Hepatocyte (in vitro differentiated cells): ENCODE measurements around the gene AGPS. TPM values are rescaled to one million over a fixed set of nuclear protein-coding genes. Genes with fewer than 3 reads are reported as not detected.

Experiments
- DNase-seq: peaks from one replicate; pipeline ENCODE4 v3.0.0-alpha.2; 2016; ENCODE audit warnings: low spot score
- H2AFZ ChIP-seq: fragments of 200-600 bp; sonication (generic); 2 replicates; pipeline ENCODE4 v1.6.0; 2016; ENCODE audit warnings: antibody characterized with exemption, mild to moderate bottlenecking
- H3K27ac ChIP-seq: fragments of 200-600 bp; sonication (generic); 2 replicates; pipeline ENCODE4 v1.5.1; 2016; ENCODE audit warnings: mild to moderate bottlenecking
- H3K27me3 ChIP-seq: fragments of 200-600 bp; sonication (generic); 2 replicates; pipeline ENCODE4 v1.6.1; 2016
- H3K36me3 ChIP-seq: fragments of 200-600 bp; sonication (generic); replicated peaks from 2 replicates; pipeline ENCODE4 v1.5.1; 2016; ENCODE audit warnings: low read depth; ENCODE audit not compliant: insufficient read depth
- H3K4me1 ChIP-seq: fragments of 200-600 bp; sonication (generic); 2 replicates; pipeline ENCODE4 v1.5.1; 2016; ENCODE audit warnings: mild to moderate bottlenecking, moderate library complexity; ENCODE audit not compliant: insufficient read depth
- H3K4me2 ChIP-seq: fragments of 200-600 bp; sonication (generic); 2 replicates; pipeline ENCODE4 v1.6.0; 2016
- H3K4me3 ChIP-seq: fragments of 200-600 bp; sonication (generic); 2 replicates; pipeline ENCODE4 v1.5.1; 2016; ENCODE audit warnings: mild to moderate bottlenecking
- H3K79me2 ChIP-seq: fragments of 200-600 bp; sonication (generic); 2 replicates; pipeline ENCODE4 v1.6.0; 2017; ENCODE audit warnings: mild to moderate bottlenecking
- H3K9me2 ChIP-seq: fragments of 200-600 bp; sonication (generic); replicated peaks from 2 replicates; pipeline ENCODE4 v1.6.0; 2017; ENCODE audit warnings: mild to moderate bottlenecking; ENCODE audit not compliant: insufficient read depth
- H3K9me3 ChIP-seq: fragments of 200-600 bp; sonication (generic); 2 replicates; pipeline ENCODE4 v1.5.1; 2016; ENCODE audit warnings: low read depth, mild to moderate bottlenecking
- H4K20me1 ChIP-seq: fragments of 200-600 bp; sonication (generic); 2 replicates; pipeline ENCODE4 v1.6.0; 2016; ENCODE audit warnings: mild to moderate bottlenecking; ENCODE audit not compliant: insufficient read depth, poor library complexity, severe bottlenecking
- EZH2 ChIP-seq: fragments of 200-600 bp; sonication (generic); IDR thresholded peaks from 2 replicates; pipeline ENCODE4 v1.6.1; 2016; ENCODE audit warnings: antibody characterized with exemption, mild to moderate bottlenecking, borderline replicate concordance
- EZH2phosphoT487 ChIP-seq: fragments of 200-600 bp; sonication (generic); IDR thresholded peaks from one replicate; pipeline ENCODE4 v1.6.1; 2018; ENCODE audit warnings: antibody characterized with exemption, mild to moderate bottlenecking, low read depth, moderate library complexity; ENCODE audit not compliant: unreplicated experiment, severe bottlenecking
- WGBS: methylation state at CpG from one replicate; pipeline ENCODE4 v1.1.6; 2016; ENCODE audit warnings: low lambda C conversion rate; ENCODE audit errors: missing lambda C conversion rate; 5-methylcytosine and 5-hydroxymethylcytosine counted together
- polyA plus RNA-seq: library from polyadenylated mRNA; unstranded; fragments of >200 nt; fragmentation: Nextera tagmentation; extraction: Ambion mirVana; gene quantifications from 2 replicates; pipeline ENCODE4 v1.2.1, GENCODE V29; 2016
- total RNA-seq: library from RNA; depleted of rRNA; stranded (reverse); fragments of >200 nt; gene quantifications from 2 replicates; pipeline ENCODE4 v1.2.3, GENCODE V29; 2014
- TF ChIP-seq, protein P1 (sequence below): fragments of 200-600 bp; sonication (generic); IDR thresholded peaks from 2 replicates; pipeline ENCODE4 v1.5.1; 2016; ENCODE audit warnings: antibody characterized with exemption, mild to moderate bottlenecking; ENCODE audit not compliant: poor library complexity

The AGPS gene
- total and polyA plus RNA-seq, 2 experiments from 2014 or later, result 26.6 to 36.1 TPM

DNA sequence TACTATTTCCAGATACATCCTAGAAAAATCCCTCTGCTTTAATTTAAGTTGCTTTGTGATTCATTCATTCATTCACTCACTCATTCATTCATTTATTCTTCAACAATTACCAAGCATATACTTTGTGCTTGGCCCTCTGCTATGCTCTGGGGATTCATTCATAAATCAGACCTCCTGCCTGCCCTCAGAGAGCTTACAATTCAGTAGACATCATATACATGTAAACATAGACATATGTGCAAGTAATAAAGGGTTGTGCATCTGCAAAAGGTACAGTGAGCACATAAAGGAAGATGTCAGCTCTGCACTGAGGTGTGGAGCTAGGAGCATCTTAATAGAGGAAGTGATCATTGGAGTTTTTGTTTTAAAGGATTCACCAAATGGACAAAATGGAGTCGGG, 189.4 kb downstream of the AGPS start:
- Histone ChIP-seq H3K27me3 (no peaks in the 10 kb centered on the region), H3K36me3 (no peaks in the 10 kb centered on the region), H3K4me1 (peaks cover 7% of the 10 kb centered on the region), H3K4me2 (no peak overlapping the region), H4K20me1 (no peaks in the 10 kb centered on the region), H3K4me3 (no peak overlapping the region), H2AFZ (no peak overlapping the region), H3K9me2 (no peaks in the 10 kb centered on the region), H3K79me2 (no peaks in the 10 kb centered on the region), H3K9me3 (no peaks in the 10 kb centered on the region), H3K27ac (no peak overlapping the region)
- DNase-seq, result no peak
- no peak for TF ChIP-seq EZH2
- TF ChIP-seq EZH2phosphoT487, result no peak
- TF ChIP-seq, protein P1, sequence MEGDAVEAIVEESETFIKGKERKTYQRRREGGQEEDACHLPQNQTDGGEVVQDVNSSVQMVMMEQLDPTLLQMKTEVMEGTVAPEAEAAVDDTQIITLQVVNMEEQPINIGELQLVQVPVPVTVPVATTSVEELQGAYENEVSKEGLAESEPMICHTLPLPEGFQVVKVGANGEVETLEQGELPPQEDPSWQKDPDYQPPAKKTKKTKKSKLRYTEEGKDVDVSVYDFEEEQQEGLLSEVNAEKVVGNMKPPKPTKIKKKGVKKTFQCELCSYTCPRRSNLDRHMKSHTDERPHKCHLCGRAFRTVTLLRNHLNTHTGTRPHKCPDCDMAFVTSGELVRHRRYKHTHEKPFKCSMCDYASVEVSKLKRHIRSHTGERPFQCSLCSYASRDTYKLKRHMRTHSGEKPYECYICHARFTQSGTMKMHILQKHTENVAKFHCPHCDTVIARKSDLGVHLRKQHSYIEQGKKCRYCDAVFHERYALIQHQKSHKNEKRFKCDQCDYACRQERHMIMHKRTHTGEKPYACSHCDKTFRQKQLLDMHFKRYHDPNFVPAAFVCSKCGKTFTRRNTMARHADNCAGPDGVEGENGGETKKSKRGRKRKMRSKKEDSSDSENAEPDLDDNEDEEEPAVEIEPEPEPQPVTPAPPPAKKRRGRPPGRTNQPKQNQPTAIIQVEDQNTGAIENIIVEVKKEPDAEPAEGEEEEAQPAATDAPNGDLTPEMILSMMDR, result no peak
- WGBS, result 95% methylated on average over 1 of the region's 1 CpG

GRCh38 chr2:177584030-177584692, 191.6 kb downstream of the AGPS start:
- Histone ChIP-seq H3K4me2 (no peak overlapping the region), H3K9me3 (no peaks in the 10 kb centered on the region), H3K27ac (no peak overlapping the region), H3K36me3 (no peaks in the 10 kb centered on the region), H3K4me1 (peaks cover 7% of the 10 kb centered on the region), H3K27me3 (no peaks in the 10 kb centered on the region), H3K79me2 (no peaks in the 10 kb centered on the region), H4K20me1 (no peaks in the 10 kb centered on the region), H3K4me3 (no peak overlapping the region), H2AFZ (no peak overlapping the region), H3K9me2 (no peaks in the 10 kb centered on the region)
- 84% methylated on average over 5 of the region's 6 CpGs for WGBS
- no peak for DNase-seq
- TF ChIP-seq EZH2 (no peak), EZH2phosphoT487 (no peak)
- TF ChIP-seq, protein P1, result no peak

- H3K79me2 ChIP-seq, result no peaks in the 10 kb centered on the region
- no peaks in the 10 kb centered on the region for H3K27me3 ChIP-seq
- no peak overlapping the region for H3K4me3 ChIP-seq
- H3K36me3 ChIP-seq, result no peaks in the 10 kb centered on the region
- H4K20me1 ChIP-seq, result no peaks in the 10 kb centered on the region
- no peak overlapping the region for H3K27ac ChIP-seq
- no peaks in the 10 kb centered on the region for H3K9me2 ChIP-seq
- 89% methylated on average over 5 of the region's 5 CpGs for WGBS
- peaks cover 2% of the 10 kb centered on the region for H3K4me1 ChIP-seq
- no peak overlapping the region for H2AFZ ChIP-seq
- H3K4me2 ChIP-seq, result no peak overlapping the region
- TF ChIP-seq, protein P1, result no peak
- TF ChIP-seq EZH2phosphoT487 (no peak), EZH2 (no peak)
- H3K9me3 ChIP-seq, result no peaks in the 10 kb centered on the region
- DNase-seq, result no peak
Measured at GRCh38 chr2:177585234-177585863, 192.8 kb downstream of the AGPS start.
